Measurements from ENCODE around the gene ARMC8. TPM values are rescaled to one million over a fixed set of nuclear protein-coding genes. Genes with fewer than 3 reads are reported as not detected.

The ARMC8 gene
- total and polyA plus RNA-seq, 2 of the 8 experiments (the other 6 are each of a cell fraction or from before 2014, with no cell fraction given), result 47.3 to 58.5 TPM

- TF ChIP-seq CHD7 (IDR thresholded peaks at IDR 0.05; ENCODE audit: insufficient replicate concordance, low read length) (no peak), CHD1 (IDR thresholded peaks at IDR 0.05; ENCODE audit: low read depth, low read length) (no peak), USF2 (IDR thresholded peaks at IDR 0.05; ENCODE audit: low read length) (no peak), POLR2AphosphoS5 (IDR thresholded peaks at IDR 0.05; ENCODE audit: low read depth, low read length) (no peak), KDM1A (IDR thresholded peaks at IDR 0.05; ENCODE audit: borderline replicate concordance, low read length) (no peak)
These were observed 84.2 kb downstream of the ARMC8 start (continued) for GRCh38 chr3:138271189-138271794.

Data from H1 (cell line).